Measurements from ENCODE around the gene SEMA6B.

DNA sequence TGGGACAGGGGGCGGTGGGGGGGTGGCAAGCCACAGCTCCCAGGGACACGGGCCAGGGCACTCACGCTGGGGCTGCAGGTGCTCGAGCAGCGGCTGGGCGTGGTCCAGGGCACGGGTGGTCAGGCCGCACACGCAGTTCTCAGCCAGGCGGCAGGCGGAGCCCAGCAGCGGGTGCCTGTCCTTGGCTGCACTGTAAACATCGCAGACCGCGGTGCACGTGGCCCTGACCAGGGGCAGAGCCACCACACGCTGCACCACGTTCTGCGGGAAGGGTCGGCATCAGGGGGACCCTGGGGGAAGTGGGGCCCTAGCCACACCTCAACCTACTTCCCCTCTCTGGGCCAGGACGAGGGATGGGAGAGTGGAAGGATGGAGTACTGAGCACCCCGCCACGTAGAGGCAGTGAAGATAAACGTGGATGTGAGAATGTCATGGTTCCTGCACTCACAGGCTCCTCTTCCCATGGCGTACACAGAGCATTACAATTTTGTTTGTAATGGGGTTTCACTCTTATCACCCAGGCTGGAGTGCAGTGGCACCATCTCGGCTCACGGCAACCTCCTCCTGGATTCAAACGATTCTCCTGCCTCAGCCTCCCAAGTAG, 27.8 kb downstream of the SEMA6B start:
- TF ChIP-seq EZH2 (IDR thresholded peaks at IDR 0.05; ENCODE audit: borderline replicate concordance, low read depth, low read length, severe bottlenecking): no peak
- TF ChIP-seq POLR2A (IDR thresholded peaks at IDR 0.05; ENCODE audit: low read depth, low read length): no peak
- TF ChIP-seq, protein P1, sequence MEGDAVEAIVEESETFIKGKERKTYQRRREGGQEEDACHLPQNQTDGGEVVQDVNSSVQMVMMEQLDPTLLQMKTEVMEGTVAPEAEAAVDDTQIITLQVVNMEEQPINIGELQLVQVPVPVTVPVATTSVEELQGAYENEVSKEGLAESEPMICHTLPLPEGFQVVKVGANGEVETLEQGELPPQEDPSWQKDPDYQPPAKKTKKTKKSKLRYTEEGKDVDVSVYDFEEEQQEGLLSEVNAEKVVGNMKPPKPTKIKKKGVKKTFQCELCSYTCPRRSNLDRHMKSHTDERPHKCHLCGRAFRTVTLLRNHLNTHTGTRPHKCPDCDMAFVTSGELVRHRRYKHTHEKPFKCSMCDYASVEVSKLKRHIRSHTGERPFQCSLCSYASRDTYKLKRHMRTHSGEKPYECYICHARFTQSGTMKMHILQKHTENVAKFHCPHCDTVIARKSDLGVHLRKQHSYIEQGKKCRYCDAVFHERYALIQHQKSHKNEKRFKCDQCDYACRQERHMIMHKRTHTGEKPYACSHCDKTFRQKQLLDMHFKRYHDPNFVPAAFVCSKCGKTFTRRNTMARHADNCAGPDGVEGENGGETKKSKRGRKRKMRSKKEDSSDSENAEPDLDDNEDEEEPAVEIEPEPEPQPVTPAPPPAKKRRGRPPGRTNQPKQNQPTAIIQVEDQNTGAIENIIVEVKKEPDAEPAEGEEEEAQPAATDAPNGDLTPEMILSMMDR (IDR thresholded peaks at IDR 0.05; ENCODE audit: extremely low read depth in 1 of 2, insufficient read depth in 1 of 2, low read depth in 1 of 2, low read length in 2 of 2): no peak
- TF ChIP-seq POLR2AphosphoS5 (IDR thresholded peaks at IDR 0.05; ENCODE audit: insufficient read depth, low read depth, low read length): no peak
- TF ChIP-seq, protein P2, sequence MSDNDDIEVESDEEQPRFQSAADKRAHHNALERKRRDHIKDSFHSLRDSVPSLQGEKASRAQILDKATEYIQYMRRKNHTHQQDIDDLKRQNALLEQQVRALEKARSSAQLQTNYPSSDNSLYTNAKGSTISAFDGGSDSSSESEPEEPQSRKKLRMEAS (IDR thresholded peaks at IDR 0.05; ENCODE audit: insufficient read depth, insufficient read length): no peak

All from endothelial cell of umbilical vein (primary cell).